K562 (cell line): ENCODE data around the gene HOXD9. TPM values are rescaled to one million over a fixed set of nuclear protein-coding genes. Genes with fewer than 3 reads are reported as not detected.
A peak's percentile ranks its signal among the peaks of the same experiment; 100 is the strongest.

Experiments
- ATAC-seq: fragments of 200-7000 bp; cut with Tn5 transposase; 3 replicates; pipeline ENCODE4 v1.9.1; 2020; ENCODE audit warnings: moderate library complexity
- BruUV-seq: library from RNA; stranded (reverse); fragments of 400-500 nt; replicated peaks from 2 replicates; lab custom pipeline; 2021; lab: Mats Ljungman, UMichigan
- CTCF ChIA-PET: fragments of 300-600 bp; formaldehyde crosslinking; extraction: SDS; loops from one replicate; lab custom pipeline; 2021; ENCODE audit warnings: low intra/inter-chr PET ratio; lab: Yijun Ruan, JAX
- POLR2A ChIA-PET: fragments of 300-600, 350-650 bp; sonication (Branson Sonifier 250); formaldehyde crosslinking; extraction: SDS; loops from one replicate; lab custom pipeline; 2021; ENCODE audit warnings: antibody characterized with exemption, inconsistent platforms; lab: Yijun Ruan, JAX
- DNase-seq, 4 experiments: peaks; one replicate each; pipeline versions ENCODE4 v3.0.0 to v3.0.0-alpha.2; 2011 to 2018; ENCODE audit warnings: low spot score in 3 of 4, mixed read lengths in 3 of 4; ENCODE audit errors: extremely low read depth in 1 of 4
- FAIRE-seq: peaks from 2 replicates; lab custom pipeline; 2011; peaks lifted over from hg19 to GRCh38; lab: Jason Lieb, UNC
- H2AFZ ChIP-seq: 2 replicates; pipeline ENCODE4 v1.6.0; 2011; ENCODE audit warnings: low read depth, low read length, control low read depth, inconsistent platforms
- H3K27ac ChIP-seq: fragments of 200-600 bp; 3 replicates; pipeline ENCODE4 v1.8.0; 2011; ENCODE audit warnings: low read depth, mild to moderate bottlenecking, control low read depth, inconsistent platforms, low read length, moderate library complexity, mixed read lengths; ENCODE audit errors: extremely low read depth
- H3K27me3 ChIP-seq, 2 experiments: fragments of 300-600 bp in 1 of 2; 2 replicates in 1 of 2; 3 replicates in 1 of 2; pipeline versions ENCODE4 v1.6.0 to v1.8.0; 2011; ENCODE audit warnings: inconsistent platforms in 2 of 2, low read length in 2 of 2, mild to moderate bottlenecking in 1 of 2, mixed read lengths in 1 of 2, moderate library complexity in 1 of 2; ENCODE audit not compliant: control insufficient read depth in 2 of 2, insufficient read depth in 2 of 2
- H3K36me3 ChIP-seq: fragments of 300-600 bp; 3 replicates; pipeline ENCODE4 v1.8.0; 2011; ENCODE audit warnings: mild to moderate bottlenecking, low read length, inconsistent platforms; ENCODE audit not compliant: control insufficient read depth, insufficient read depth
- H3K4me1 ChIP-seq, 2 experiments: fragments of 200-600 bp in 1 of 2; replicated peaks in 1 of 2; 2 replicates in 1 of 2; 3 replicates in 1 of 2; pipeline versions ENCODE4 v1.5.1 to v1.8.0; 2011; ENCODE audit warnings: inconsistent platforms in 2 of 2, low read length in 2 of 2, mild to moderate bottlenecking in 1 of 2, mixed read lengths in 1 of 2, moderate library complexity in 1 of 2; ENCODE audit not compliant: control insufficient read depth in 2 of 2, insufficient read depth in 2 of 2
- H3K4me2 ChIP-seq: 2 replicates; pipeline ENCODE4 v1.6.1; 2011; ENCODE audit warnings: low read length, control low read depth, inconsistent platforms, mixed read lengths; ENCODE audit not compliant: insufficient read depth
- H3K4me3 ChIP-seq: fragments of 200-600 bp; sonication (generic), shearing (Covaris generic); 2 replicates; pipeline ENCODE4 v1.5.1; 2016; ENCODE audit warnings: control low read depth, inconsistent platforms
- H3K79me2 ChIP-seq: fragments of 200-600 bp; 3 replicates; pipeline ENCODE4 v1.8.0; 2011; ENCODE audit warnings: low read length, inconsistent platforms; ENCODE audit not compliant: control insufficient read depth, insufficient read depth
- H3K9ac ChIP-seq, 2 experiments: 2 replicates each; pipeline versions ENCODE4 v1.6.0 to v1.6.1; 2011; ENCODE audit warnings: low read depth in 2 of 2, low read length in 2 of 2, control low read depth in 1 of 2, inconsistent platforms in 1 of 2, mild to moderate bottlenecking in 1 of 2, mixed read lengths in 1 of 2; ENCODE audit not compliant: insufficient read depth in 1 of 2
- H3K9me1 ChIP-seq: one replicate; pipeline ENCODE4 v1.6.0; 2011; ENCODE audit warnings: inconsistent platforms, mild to moderate bottlenecking, low read length, moderate library complexity; ENCODE audit not compliant: control insufficient read depth, insufficient read depth
- H3K9me3 ChIP-seq: replicated peaks from 2 replicates; pipeline ENCODE4 v1.5.1; 2011; ENCODE audit warnings: low read depth, low read length, inconsistent platforms; ENCODE audit not compliant: control insufficient read depth, insufficient read depth
- H4K20me1 ChIP-seq: replicated peaks from 2 replicates; pipeline ENCODE4 v1.6.1; 2011; ENCODE audit warnings: low read length, inconsistent platforms, mixed read lengths; ENCODE audit not compliant: control insufficient read depth, insufficient read depth
- CBX2 ChIP-seq: fragments of 200-600 bp; sonication (generic); IDR thresholded peaks from one replicate; pipeline ENCODE4 v1.6.1; 2012; ENCODE audit warnings: mild to moderate bottlenecking, low read length, inconsistent platforms; ENCODE audit not compliant: insufficient read depth, poor library complexity, severe bottlenecking
- CBX8 ChIP-seq: fragments of 200-600 bp; sonication (generic); IDR thresholded peaks from 2 replicates; pipeline ENCODE4 v1.6.1; 2012; ENCODE audit warnings: borderline replicate concordance, mixed run types, low read depth, mild to moderate bottlenecking, moderate library complexity, mixed read lengths, low read length, control low read depth, inconsistent platforms; ENCODE audit not compliant: poor library complexity, severe bottlenecking; ENCODE audit errors: extremely low read depth
- CC2D1A ChIP-seq: fragments of 450-650 bp; IDR thresholded peaks from 2 replicates; pipeline ENCODE4 v1.6.1; 2017; ENCODE audit warnings: mild to moderate bottlenecking
- WGBS: fragments of 100-300 bp; shearing (Covaris generic); methylation state at CpG from one replicate; pipeline ENCODE4 v1.1.6; 2016; ENCODE audit warnings: low coverage, mixed read lengths; ENCODE audit not compliant: insufficient coverage; ENCODE audit errors: missing lambda C conversion rate; 5-methylcytosine and 5-hydroxymethylcytosine counted together
- in situ Hi-C: fragments of 300-500 bp; cut with MboI; formaldehyde crosslinking; loops from 4 replicates; pipeline ENCODE4 v1.15.0; 2018; ENCODE audit warnings: inconsistent platforms, mixed read lengths
- intact Hi-C: fragments of 100-400 bp; cut with micrococcal nuclease; formaldehyde crosslinking; loops from 2 replicates; pipeline ENCODE4 v1.14.2; 2022
- polyA plus RNA-seq, 8 experiments: library from polyadenylated mRNA; depleted of rRNA in 4 of 8; stranded (reverse) in 5 of 8; unstranded in 3 of 8; fragments of >200 nt; fragmentation: Nextera tagmentation in 2 of 8; fragmentation: Illumina TruSeq in 1 of 8; extraction: Ambion mirVana in 2 of 8; extraction: Trizol in 1 of 8; gene quantifications; 2 replicates each; pipeline versions ENCODE4 v1.2.1 to v1.2.3, GENCODE V29; 2011 to 2014; ENCODE audit warnings: inconsistent platforms in 1 of 8, missing spikeins in 1 of 8
- total RNA-seq, 7 experiments: library from RNA; depleted of rRNA in 6 of 7; stranded (reverse); fragments of >200 nt in 6 of 7; fragmentation: Illumina TruSeq in 2 of 7; extraction: Trizol in 2 of 7; gene quantifications; 2 replicates each; pipeline versions ENCODE4 v1.2.1 to v1.2.3, GENCODE V29; 2011 to 2021; ENCODE audit warnings: low replicate concordance in 1 of 7

Gene HOXD9
- total and polyA plus RNA-seq, 9 of the 15 experiments (the other 6 are each of a cell fraction or from before 2014, with no cell fraction given) = not detected

- Histone ChIP-seq H3K27me3 (peaks cover 59 to 69% of the 10 kb centered on the region in 2 experiments), H2AFZ (no peak overlapping the region), H3K4me2 (no peak overlapping the region), H3K9ac (no peak overlapping the region), H4K20me1 (0 out of 2 replicates have a peak, but pooled peaks cover 8% of the 10 kb centered on the region), H3K9me3 (no peaks in the 10 kb centered on the region), H3K4me1 (peaks cover 0 to 29% of the 10 kb centered on the region in 2 experiments; a peak in 2 of 5 replicates), H3K4me3 (no peak overlapping the region), H3K27ac (no peak overlapping the region), H3K79me2 (no peaks in the 10 kb centered on the region), H3K36me3 (no peaks in the 10 kb centered on the region), H3K9me1 (no peaks in the 10 kb centered on the region)
- DNase-seq (no peak), FAIRE-seq (no peak), ATAC-seq (no peak)
- 36% methylated on average over 3 of the region's 4 CpGs for WGBS
- BruUV-seq = no TSS peak
- ChIA-PET CTCF (interaction anchor here (1.0 to 2.5 kb wide), 7 partner anchors 8 to 1034 kb away, joined by 3 to 31 read pairs (median 12); no protein-coding TSS in a partner anchor), POLR2A (no interaction called here)
- in situ Hi-C loops = loop anchor here (5.0 to 25.0 kb wide), 4 partner anchors 510 to 1635 kb away; no protein-coding TSS in a partner anchor
- peak; percentile 41 for TF ChIP-seq CBX2
- TF ChIP-seq CBX8 = peak; percentile 45
- no peak for TF ChIP-seq CC2D1A
- intact Hi-C loops = loop anchor here (1.0 to 5.0 kb wide), 5 partner anchors 328 to 1019 kb away; no protein-coding TSS in a partner anchor
Measured at GRCh38 chr2:176127774-176128072, 5.2 kb downstream of the HOXD9 start.
